ENCODE data around the gene KNDC1.

The KNDC1 gene

DNA sequence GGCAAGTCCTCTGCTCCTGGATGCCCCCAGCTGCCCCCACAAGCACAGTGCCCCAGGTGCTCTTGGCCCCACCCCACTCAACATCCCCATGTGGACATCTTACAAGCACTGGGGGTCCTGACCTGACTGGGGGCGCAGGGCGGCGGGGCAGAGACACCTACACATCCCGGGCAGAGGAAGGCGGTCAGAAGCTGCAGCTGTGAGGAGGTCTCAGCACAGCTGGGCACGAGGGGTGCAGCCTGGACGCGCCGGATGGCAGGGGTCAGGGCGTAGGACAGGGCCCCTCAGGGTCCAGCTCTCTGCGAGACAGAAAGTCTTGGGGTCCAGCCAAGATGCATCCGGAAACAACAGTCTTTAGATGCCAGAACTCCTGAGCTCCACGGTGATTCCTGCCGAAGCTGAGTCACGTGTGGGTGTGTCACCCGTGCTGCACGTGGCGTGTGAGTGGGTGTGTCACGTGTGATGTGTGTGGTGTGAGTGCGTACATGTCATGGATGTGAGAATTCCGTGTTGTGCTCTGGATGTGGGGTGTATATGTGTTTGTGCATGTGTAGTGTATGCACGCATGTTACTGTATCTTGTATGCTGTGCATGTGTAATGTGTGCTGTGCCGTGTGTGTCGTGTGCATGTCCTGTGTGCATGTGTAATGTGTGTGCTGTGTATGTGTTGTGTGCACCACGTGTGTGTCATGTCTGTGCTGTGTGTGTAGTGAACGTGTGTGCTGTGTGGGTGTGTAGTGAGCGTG is 82.8 kb downstream of the KNDC1 start:
- no peak for DNase-seq

DNA sequence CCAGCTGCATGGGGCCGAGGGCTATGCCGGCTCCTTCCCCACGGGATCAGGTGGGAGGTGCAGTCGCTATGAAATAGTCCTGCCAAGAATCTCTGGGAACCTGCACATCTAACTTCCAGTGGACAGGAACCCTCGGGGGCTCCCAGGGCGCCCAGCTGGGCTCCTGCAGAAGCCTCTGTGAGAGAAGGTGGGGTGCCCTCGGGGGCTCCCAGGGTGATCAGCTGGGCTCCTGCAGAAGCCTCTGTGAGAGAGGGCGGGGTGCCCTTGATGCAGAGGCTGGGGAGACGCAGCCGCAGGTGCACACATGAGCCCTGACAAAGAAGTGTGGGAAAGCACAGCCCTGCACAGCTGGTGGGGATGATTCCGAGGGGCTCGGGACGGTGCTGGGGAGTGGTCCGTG is 83.6 kb downstream of the KNDC1 start:
- no peak for DNase-seq

DNA sequence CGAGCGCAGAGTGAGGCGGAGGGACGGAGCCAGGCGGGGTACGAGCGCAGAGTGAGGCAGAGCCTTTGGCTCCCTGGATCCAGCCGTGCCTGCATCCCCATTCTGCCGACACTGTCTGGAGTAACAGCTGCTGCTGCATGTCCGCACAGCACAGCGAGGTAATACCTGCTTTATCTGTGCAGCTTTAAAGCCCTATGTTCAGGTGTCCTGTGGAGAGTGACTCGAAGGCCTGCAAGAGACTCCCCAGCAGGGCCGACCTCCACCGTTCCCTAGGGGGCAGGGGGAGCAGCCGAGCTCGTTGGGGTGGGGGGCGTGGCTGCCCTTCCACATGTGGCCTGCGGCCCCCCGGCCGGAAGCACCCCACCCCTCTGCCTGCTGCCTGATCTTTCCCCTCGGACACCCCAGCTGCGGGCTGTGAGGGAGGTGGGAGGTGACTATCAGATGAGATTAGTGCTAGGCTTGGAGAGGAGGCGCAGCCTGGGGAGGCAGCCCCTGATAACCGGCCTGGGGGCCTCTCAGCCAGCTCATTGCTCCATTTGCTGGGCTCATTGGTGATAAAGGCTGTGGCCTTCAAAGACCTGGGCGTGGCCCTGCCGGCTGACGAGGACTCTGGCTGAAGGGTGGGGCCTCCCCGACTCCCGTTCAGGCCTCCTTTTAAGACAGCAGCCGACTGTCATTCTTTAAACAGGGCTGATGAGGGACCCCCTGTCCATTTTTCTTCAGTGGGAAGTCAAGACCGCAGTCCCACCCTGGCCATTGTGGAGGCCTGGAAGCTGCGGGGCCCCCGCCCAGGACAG is 85.6 kb downstream of the KNDC1 start:
- DNase-seq: no peak

DNA sequence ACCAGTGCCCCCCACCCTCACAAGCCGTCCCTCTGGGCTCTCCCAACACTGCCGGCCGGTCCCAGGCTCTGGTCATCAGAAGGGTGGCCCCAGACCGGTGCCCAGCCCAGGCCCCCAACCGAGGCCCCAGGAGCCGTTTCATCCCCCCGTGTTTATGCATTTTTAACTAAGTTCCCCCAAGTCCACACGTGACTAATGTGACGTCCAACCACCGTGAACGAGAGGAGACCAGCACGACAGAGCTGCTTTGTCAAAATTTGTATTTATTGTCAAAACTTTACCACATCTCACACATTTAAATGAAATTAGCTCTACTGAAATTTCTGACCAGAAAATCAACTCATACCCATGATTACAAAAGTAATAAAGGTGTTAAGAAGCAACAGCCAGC is 86.2 kb downstream of the KNDC1 start:
- no peak for DNase-seq

DNA sequence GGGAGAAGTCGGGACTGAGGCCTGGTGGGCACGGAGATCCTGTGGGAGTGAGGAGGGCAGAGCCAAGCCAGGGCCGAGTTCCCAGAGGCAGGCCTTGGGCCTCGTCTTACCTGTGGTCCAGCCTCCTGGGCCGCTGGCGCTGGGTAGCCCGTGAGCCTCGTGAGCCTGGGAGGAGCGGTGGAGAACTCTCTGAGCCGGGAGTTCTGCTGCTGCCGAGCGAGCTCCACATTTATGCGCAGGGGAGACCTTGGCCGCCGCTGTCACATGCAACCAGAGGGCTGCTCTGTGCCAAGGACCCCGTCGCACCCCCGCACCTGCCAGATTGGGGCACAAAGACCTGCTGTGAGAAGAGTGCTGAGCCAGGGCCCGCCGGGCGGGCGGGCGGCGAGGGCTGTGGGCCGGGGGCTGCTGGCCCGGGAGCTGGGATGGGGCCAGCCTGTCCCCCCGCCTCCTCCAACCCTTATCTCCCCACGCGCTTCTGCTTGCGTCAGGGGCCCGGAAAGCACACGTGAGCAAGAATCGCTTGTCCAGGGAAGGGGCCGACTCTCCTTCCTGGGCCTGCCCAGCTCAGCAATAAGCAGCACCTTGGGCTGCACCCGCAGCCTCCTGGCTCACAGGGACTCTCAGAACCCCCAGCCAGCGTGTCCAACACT is 87.8 kb downstream of the KNDC1 start:
- no peak for DNase-seq

DNA sequence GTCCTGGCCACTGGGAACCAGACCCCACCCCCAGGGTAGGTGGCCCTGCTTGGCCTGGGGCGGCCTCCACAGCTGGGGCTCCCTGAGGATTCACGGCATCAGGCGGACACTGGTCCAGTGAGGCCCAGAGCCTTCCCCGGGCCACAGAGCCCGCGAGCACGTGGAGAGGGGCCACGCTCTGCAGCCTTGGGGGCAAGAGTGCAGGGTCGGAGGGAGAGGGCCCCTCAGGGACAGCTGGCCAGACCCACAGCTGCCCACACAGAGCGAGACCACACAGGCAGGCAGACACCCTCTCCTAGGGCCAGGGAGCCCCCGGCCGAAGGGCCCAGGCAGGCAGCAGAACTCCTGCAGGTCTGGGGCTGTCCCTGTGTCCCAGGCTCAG is 88.3 kb downstream of the KNDC1 start:
- DNase-seq: no peak

DNA sequence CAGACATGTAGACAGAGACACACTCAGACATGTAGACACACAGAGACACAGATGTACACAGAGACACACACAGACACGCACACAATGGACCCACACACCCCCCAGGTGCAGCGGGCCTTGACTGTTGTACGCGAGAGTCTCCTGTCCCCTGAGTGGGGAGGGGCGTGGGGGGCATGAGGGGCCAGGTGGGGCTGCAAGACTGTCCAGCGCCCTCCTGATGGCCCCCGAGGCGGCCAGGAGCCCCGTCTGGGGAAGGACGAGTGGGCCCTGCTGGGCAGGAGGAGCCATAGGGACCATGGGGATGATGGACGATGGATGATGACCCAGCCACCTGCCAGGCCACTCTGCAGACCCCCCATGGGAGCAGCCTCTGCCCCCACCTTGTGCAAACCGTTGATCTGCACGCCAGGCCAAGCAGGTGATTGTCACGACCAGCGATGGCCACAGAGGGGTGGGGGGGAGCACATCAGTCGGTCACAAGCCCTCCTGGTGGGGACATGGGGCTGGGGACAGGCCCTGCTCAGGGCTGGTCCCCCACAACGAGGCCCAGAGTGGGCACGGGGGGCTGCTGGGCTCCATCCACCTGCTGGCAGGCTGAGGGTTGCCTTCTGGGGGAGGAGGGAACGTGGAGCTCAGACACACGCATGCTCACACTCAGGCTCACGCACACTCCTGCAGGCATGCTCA is 89.2 kb downstream of the KNDC1 start:
- DNase-seq: no peak

DNA sequence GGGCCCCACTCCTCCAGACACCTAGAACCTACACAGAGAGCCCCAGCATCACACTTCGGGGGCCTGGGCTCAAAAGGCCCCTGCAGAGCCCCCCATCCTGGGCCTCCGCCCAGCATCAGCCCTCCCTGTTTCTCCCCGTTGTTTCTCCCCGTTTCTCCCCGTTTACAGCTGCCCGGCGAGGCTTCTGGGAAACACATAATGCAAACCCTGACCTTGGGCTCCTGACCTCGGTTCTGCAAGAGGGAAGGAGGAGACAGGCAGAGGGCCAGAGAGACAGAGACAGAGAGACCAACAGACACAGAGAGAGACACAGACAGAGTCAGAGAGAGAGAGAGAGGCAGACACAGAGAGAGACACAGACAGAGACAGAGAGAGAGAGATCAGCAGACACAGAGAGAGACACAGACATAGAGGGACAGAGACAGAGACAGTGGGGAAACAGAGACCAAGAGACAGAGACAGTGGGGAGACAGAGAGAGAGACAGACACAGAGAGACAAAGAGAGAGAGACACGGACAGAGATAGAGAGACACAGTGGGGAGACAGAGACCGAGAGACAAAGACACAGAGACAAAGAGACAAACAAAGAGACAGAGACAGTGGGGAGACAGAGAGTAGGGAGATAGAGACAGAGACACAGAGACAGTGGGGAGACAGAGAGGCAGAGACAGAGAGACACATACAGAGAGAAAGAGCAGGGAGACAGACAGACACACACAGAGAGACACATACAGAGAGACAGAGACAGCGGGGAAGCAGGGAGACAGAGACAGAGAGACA is 90.1 kb downstream of the KNDC1 start:
- DNase-seq: no peak

DNA sequence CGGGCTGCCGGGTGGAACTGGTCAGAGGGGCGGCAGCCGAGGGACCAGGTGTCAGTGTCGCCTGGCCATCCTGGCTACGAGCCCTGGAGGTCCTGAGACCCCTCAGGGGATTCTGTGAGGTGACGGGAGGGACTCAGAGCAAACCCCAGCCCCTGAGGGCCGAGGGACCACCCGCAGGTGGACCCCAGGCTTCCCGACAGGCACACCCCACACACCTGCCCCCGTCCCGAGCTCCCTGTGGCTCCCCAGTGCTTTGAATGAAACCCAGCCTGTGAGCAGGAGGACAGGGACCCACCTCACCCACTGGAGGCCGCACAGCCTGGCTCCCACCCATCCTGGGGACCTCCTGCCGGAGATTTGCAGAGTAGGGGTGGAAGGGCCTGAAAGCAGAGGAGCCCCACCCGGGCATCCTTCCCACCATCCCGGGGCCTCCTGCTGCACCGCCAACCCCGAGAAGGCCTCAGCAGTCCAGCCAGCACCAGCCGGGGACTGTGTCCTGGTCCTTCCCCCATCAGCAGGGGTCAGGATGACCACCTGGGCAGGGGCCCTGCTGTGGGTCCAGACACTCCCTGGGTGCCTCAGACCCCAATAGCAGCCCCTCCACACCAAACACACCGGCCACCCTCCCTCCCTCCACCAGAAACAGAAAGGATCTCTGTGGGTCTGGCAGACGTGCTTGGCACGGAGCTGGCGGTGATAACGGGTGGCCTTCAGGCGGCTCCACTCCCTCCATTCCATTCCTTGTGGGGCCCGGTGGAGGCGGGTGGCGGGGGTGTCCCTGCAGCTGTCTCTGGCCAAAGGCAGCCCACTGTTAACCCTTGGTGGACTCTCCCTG is 91.6 kb downstream of the KNDC1 start:
- DNase-seq: no peak

DNA sequence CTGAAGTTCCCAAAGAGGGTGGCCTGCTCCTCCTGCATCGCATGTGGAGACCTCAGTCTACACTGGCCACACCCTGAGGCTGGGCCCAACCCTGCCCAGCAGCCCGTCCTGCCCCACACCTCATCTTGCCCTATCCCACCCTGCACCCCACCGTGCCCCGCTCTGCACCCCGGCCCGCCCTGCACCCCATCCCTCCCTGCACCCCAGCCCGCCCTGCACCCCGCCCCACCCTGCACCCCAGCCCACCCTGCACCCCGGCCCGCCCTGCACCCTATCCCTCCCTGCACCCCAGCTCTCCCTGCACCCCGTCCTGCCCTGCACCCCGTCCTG is 92.2 kb downstream of the KNDC1 start:
- no peak for DNase-seq

DNA sequence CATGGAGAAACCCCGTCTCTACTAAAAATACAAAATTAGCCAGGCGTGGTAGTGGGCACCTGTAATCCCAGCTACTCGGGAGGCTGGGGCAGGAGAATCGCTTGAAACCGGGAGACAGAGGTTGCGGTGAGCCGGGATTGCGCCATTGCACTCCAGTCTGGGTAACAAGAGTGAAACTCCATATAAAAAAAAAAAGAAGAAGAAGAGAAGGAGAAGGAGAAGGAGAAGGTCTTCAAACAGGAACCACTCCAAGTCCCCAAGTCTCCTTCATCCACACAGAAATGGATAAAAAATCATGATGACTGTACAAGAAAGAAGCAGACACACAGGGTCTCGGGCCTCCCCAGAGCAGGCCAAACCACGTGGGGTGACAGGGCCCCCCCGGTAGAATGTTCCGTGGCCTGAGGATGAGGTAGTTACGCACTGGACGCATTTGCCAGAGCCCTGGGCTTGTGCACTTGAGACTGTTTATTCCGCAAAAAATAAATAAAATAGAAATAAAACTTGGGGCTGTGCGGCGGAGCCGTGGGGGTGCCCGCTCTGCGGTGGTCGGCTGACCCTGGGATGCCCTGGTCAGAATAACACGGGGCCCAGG is 93.4 kb downstream of the KNDC1 start:
- DNase-seq: no peak

DNA sequence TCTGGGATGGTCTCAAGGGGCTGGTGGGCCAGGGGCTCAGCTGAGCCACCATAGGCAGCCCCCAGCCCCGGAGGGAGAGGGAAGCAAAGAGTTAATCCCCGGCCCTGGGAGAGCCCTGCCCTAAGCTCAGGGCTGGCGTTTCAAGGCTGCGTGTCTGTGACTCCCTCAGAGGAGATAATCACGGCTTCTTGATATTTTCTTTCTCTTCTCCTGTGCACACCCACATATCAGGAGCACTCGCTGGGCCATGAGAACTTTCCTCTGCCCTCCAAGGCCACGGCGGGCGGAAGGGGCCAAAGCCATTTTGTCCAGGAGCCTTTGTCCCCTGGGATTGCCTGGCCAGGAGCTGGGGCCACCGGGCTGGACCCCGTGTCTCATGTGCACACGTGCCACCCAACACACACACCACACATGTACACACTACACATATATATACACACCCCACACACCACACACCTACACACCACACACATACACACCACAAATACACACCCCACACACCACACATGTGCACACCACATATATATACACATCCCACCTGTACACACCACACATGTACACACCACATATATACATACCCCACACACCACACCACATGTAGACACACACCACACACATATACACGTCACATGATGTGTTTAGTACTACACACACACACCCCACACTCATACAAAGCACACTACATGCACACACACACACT is 94.6 kb downstream of the KNDC1 start:
- DNase-seq: no peak

DNA sequence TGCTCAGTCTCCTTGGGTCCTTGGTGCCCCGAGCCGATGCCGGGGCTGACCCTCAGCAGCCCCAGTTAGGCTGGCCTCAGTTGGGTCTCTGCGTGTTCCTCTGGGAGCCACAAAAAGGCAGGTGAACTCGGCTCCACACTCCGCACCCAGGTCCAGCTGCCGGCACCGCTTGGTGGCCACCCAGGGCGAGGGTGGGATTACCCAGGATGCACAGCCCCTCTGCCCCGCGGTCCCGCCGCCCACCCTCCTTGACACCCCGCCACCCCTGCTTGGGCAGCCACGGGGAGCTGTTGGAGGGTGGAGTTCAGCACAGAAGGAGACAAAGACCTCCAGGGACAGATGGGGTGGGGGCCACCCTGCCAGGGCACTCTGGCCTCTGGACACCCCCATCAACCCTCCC is 95.3 kb downstream of the KNDC1 start:
- no peak for DNase-seq

DNA sequence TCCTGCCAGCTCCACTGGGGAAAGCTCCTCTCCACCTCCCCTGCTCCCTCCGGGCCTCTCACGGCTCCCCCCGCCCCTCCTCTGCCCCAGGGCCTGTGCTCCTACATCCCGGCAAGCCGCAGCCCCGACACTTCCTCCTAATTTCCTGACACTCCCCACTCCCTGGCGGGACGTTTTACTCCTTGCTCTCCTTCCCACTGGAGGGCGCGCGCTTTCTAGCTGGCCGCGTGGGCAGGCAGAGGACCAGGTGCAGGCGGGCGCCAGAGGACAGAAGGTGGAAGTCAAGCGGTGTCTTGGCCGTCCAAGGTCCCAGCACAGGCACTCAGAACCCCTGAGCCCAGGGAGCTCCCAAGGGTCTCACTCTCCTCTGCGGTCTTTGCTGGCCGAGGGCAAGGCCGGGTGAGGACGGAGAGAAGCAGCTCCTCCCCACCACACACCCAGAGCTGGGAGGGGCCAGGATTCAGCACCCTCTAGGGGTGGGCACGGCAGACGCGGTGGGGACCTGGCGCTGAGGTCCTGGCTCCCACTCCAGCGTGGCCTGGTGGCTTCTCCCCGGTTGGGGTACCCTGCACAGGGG is 97.6 kb downstream of the KNDC1 start:
- peak; percentile 12 for DNase-seq

DNA sequence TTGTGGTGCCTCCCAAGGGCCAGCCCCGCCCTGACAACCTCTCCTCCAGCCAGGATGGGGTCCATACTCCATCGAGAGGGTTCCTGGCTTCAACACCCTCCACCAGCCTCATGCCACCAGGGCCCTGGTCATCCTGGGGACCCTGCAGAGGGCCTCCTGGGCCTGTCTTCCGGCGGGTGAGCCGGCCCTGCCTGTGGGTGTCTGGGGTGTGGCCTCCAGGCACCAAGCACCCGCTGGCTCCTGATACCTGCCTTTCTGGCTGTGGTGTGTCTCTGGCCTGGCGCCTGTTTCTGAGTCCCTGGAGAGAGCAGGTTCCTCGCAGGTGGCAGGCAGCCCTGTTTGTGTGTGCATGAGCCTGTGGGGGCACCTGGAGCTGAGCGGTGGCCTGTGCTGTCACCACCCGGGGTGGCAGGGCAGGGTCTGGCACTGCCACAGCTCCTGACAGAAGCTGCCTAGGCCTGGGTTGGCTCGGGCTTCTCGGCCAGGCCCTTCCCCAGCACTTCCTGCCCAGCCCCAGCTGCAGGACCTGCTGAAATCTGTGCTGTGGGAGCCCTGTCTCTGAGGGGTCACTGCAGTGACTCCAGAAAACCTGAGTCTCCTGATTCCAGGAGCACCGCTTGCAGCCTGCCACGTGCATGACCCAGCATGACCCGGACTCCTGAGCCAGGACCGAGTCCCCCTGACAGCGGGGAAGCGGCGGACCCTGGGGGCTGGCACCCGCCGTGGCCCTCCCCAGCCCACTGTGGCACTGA is 98.2 kb downstream of the KNDC1 start:
- no peak for DNase-seq

DNA sequence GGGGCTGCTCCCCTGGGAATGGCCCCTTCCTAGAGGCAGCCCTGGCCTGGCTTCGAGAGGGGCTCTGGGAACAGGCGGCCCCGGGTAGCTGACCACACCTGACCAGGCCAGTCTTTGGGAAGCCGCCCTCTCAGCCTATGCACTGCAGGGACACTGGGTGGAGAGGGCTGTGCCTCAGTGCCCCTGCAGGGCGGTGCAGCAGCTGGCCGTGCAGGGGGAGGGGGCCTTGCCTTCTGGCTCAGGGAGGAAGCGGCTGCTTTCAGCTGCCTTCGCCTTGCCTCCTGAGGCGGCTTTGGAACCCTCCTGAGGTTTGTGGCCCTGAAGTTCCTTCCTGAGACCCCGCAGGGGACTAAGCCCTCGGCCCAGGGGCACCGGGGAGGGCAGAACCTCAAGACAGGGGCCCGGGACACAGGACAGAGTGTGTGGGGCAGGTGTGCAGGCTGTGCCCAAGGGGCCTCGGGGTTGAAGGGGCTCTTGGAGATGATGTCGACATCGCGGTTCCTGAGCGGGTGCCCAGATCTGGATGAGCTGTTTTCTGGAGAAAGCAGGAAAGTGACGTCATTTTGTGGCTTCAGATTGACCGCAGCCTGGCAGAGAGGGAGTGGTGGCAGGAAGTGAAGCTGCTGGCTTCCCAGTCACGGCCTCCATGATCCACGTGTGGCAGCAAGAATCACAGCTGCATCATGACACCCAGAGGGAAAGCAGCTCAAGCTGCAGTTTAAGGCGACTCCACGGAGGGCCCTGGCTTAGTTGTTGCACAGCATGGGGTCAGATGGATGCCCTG is 99.0 kb downstream of the KNDC1 start:
- DNase-seq: peak; percentile 97

DNA sequence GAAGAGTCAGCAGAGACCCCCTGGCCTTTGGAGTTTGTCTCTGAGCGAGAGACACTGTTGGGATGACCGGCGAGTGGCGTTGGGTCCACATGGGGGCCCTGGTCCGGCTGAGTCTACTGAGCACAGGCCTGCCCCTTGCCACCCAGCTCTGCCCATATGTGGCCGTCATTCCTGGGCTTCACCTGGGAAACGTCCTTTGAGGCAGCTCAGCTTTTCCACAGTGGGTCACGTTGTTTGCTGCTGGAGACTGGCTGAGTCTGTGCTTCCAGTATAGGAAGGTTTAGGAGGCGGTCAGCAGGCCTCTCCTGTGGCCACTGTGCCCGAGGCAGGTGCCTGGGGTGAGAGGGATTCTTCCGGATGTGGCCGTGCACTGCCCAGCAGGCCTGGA is 99.6 kb downstream of the KNDC1 start:
- DNase-seq: no peak

DNA sequence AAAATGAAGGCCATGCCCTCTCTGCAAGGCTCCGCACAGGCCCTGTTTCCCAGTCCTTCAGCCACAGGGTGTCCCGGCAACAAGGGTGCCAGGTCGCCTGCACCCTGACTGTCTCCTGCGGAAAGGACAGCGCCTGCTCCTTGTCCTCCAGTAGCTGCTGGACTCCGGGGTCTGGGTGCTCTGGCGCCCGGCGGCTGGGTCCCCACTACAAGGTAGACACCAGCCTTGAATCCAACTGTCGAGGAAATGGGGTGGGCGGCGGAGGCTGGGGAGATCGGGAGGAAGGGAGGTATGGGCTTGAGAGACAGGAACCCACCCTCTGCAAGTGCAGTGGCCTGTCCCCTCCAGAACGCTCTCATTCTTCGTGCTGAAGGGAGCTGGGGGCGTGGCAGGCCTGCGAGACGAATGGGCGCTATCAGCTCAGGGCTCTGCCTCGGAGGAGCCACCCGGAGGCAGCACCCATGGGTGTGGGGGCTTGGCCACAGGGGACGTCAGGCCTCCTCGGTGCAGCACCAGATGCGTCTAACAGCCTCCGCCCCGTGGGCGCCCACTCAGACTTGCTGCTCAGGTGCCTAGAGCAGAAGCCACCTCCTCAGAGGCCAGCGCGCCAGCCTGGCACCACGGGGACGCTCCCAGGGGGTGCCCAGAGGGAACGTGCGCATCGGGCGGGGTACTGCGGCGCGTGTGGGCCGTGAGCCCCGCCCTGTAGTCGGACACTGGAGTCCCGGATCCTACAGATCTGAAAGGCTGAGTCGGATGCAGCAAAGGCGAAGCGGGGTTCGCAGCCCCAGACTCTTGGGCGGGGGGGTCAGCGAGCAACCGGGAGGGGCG is 101.1 kb downstream of the KNDC1 start:
- peak; percentile 10 for DNase-seq
